Endothelial cell (in vitro differentiated cells): ENCODE results near the gene FDPS. TPM values are rescaled to one million over a fixed set of nuclear protein-coding genes. Genes with fewer than 3 reads are reported as not detected.

Experiments
- DNase-seq: peaks from one replicate; pipeline ENCODE4 v3.0.0; 2021; ENCODE audit warnings: low spot score
- H3K27ac Mint-ChIP-seq: one replicate; pipeline ENCODE4 v1.8.0; 2021; ENCODE audit warnings: mixed read lengths, inconsistent platforms; ENCODE audit not compliant: unreplicated experiment
- H3K27me3 Mint-ChIP-seq: one replicate; pipeline ENCODE4 v1.8.0; 2021; ENCODE audit warnings: mild to moderate bottlenecking, moderate library complexity, mixed read lengths, inconsistent platforms; ENCODE audit not compliant: unreplicated experiment
- H3K36me3 Mint-ChIP-seq: one replicate; pipeline ENCODE4 v1.8.0; 2021; ENCODE audit warnings: mild to moderate bottlenecking, low read depth, mixed read lengths, inconsistent platforms; ENCODE audit not compliant: unreplicated experiment
- H3K4me1 Mint-ChIP-seq: one replicate; pipeline ENCODE4 v1.8.0; 2021; ENCODE audit warnings: mild to moderate bottlenecking, mixed read lengths, inconsistent platforms; ENCODE audit not compliant: unreplicated experiment
- H3K4me3 Mint-ChIP-seq: one replicate; pipeline ENCODE4 v1.8.0; 2021; ENCODE audit warnings: mild to moderate bottlenecking, mixed read lengths, inconsistent platforms; ENCODE audit not compliant: unreplicated experiment
- H3K9me3 Mint-ChIP-seq: one replicate; pipeline ENCODE4 v1.8.0; 2021; ENCODE audit warnings: mixed read lengths, inconsistent platforms; ENCODE audit not compliant: unreplicated experiment
- total RNA-seq: library from RNA; stranded (reverse); fragmentation: NEBNext Ultra II Directional; extraction: Animal tissue kit (Norgen Biotek cat#: 25700); gene quantifications from one replicate; pipeline ENCODE4 v1.2.1, GENCODE V29; 2021; ENCODE audit not compliant: unreplicated experiment
- TF ChIP-seq, protein P1 (sequence below): fragments of 200-600 bp; sonication (generic); IDR thresholded peaks from one replicate; pipeline ENCODE4 v1.5.0; 2021; ENCODE audit warnings: antibody characterized with exemption; ENCODE audit not compliant: unreplicated experiment

The FDPS gene
- total RNA-seq, 1 donor from 2014 or later: 540 TPM

DNA sequence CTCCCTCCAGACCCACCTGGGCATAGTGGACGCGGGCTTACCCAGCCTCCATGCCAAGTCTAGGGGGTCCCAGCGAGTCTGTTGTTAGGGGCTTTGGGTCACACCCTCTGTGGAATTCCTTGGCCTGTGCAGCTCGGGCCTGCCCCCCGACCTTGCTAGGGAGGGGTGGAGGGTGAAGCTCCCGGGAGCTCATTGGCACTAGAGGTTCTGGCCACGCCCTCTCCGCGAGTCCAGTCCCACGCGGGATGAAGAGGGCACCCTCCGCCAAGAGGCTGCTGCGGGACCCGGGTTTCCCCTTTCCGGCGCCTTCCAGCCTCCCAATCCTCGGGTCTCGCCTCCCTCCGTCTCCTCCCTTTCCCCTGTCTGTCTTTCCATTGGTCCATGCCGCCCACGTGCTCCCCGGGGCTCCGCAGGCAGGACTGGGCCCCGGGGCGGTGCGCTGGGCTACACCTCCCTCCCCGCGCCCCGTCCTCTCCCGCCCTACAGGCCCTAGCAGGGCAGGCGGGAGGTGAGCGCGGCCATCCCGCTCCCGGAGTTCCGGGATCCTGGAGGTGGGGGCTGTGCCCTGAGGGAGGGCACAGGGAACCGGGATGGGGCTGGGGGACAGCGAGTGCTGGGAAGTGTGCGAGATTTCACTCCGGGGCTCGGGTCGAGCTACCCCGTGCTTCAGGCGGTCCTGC is 15.5 kb downstream of the FDPS start:
- Mint-ChIP-seq H3K9me3 (no peaks in the 10 kb centered on the region), H3K27me3 (peaks cover 10% of the 10 kb centered on the region), H3K27ac (peak overlapping the region; percentile 30), H3K36me3 (peaks cover 11% of the 10 kb centered on the region), H3K4me3 (peak overlapping the region; percentile 95), H3K4me1 (peaks cover 34% of the 10 kb centered on the region)
- DNase-seq: peak; percentile 84
- TF ChIP-seq, protein P1, sequence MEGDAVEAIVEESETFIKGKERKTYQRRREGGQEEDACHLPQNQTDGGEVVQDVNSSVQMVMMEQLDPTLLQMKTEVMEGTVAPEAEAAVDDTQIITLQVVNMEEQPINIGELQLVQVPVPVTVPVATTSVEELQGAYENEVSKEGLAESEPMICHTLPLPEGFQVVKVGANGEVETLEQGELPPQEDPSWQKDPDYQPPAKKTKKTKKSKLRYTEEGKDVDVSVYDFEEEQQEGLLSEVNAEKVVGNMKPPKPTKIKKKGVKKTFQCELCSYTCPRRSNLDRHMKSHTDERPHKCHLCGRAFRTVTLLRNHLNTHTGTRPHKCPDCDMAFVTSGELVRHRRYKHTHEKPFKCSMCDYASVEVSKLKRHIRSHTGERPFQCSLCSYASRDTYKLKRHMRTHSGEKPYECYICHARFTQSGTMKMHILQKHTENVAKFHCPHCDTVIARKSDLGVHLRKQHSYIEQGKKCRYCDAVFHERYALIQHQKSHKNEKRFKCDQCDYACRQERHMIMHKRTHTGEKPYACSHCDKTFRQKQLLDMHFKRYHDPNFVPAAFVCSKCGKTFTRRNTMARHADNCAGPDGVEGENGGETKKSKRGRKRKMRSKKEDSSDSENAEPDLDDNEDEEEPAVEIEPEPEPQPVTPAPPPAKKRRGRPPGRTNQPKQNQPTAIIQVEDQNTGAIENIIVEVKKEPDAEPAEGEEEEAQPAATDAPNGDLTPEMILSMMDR: no peak

DNA sequence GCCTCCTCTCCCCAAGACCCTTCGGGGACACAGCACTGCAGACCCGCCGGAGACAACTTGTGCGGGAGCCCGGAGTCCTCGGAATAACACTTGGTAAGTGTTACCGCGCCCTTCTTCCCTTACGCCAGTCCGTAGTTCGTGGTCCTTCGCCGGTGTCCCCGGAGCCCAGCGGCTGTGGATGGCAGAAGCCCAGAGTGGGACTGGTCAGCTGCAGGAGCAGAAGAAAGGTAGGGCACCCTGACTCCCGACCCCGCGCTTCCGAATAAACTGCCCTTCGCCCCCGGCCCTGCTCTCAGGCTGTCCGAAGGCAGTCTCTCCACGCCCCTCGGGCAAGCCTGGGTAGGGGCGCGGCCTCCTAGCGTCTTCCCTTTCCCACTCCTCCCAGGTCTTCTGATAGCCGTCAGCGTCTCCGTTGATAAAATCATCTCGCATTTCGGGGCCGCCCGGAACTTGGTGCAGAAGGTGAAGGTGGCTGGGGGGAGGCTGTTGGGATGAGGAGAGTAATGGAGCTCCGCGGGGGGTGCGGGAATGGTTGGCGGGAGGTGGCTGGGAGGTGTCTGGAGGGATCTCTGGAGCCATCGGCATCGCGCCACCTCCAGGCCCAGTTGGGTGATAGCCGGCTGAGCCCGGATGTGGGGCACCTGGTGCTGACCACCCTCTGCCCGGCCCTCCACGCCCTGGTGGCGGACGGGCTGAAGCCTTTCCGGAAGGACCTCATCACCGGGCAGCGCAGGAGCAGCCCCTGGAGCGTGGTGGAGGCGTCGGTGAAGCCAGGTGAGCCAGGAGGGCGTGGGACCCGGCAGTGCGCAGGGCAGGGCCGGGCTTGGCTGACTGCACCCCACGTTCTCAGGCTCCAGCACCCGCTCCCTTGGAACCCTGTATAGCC is 16.3 kb downstream of the FDPS start:
- H3K36me3 Mint-ChIP-seq: peaks cover 11% of the 10 kb centered on the region
- peak overlapping the region; percentile 95 for H3K4me3 Mint-ChIP-seq
- DNase-seq: peak; percentile 63
- peaks cover 26% of the 10 kb centered on the region for H3K4me1 Mint-ChIP-seq
- H3K9me3 Mint-ChIP-seq: no peaks in the 10 kb centered on the region
- H3K27me3 Mint-ChIP-seq: peaks cover 10% of the 10 kb centered on the region
- no peak overlapping the region for H3K27ac Mint-ChIP-seq
- TF ChIP-seq, protein P1: no peak

DNA sequence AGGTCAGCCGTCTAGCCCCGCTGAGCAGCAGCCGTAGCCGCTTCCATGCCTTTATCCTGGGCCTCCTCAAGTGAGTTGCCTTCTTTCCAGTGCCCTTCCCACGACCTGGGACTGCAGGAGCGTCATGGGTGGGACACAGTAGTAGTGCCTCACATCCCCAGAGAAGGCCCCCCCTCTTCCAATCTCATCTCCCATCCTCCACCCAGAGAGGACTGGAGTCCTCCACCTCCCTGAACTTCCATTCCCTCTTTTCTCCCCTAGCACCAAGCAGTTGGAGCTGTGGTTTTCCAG is 16.9 kb downstream of the FDPS start:
- H3K4me1 Mint-ChIP-seq: peaks cover 20% of the 10 kb centered on the region
- peak overlapping the region; percentile 36 for H3K27ac Mint-ChIP-seq
- H3K27me3 Mint-ChIP-seq: peaks cover 10% of the 10 kb centered on the region
- TF ChIP-seq, protein P1: no peak
- H3K36me3 Mint-ChIP-seq: peaks cover 14% of the 10 kb centered on the region
- H3K4me3 Mint-ChIP-seq: peak overlapping the region; percentile 87
- no peak for DNase-seq
- H3K9me3 Mint-ChIP-seq: no peaks in the 10 kb centered on the region

DNA sequence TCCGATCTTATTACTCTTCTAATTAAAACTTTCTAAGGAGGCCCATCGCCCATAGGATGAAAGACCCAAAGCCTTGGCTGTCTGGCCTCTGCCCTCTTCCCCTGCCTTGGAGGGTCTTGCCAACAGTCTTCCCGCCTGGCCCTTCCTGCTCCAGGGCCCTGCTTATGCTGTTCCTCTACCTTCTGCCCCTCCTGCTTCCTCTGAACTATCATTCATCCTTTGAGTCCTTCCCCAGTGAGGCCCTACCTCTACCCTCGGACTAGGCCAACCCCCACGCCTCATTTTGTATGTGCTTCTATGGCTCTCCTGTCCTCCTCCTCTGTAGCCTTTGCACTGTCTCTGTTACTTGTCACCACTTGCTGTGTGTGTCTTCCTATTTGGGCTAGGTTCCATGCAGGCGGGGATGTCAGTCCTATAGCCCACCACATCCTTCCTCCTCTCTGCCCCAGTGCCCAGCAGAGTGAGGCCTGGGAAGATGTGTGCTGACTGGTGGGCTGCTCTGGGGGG is 17.4 kb downstream of the FDPS start:
- TF ChIP-seq, protein P1: no peak
- DNase-seq: no peak
- peak overlapping the region; percentile 87 for H3K4me3 Mint-ChIP-seq
- peaks cover 10% of the 10 kb centered on the region for H3K27me3 Mint-ChIP-seq
- H3K9me3 Mint-ChIP-seq: no peaks in the 10 kb centered on the region
- peaks cover 19% of the 10 kb centered on the region for H3K36me3 Mint-ChIP-seq
- H3K27ac Mint-ChIP-seq: peak overlapping the region; percentile 36
- peaks cover 19% of the 10 kb centered on the region for H3K4me1 Mint-ChIP-seq

DNA sequence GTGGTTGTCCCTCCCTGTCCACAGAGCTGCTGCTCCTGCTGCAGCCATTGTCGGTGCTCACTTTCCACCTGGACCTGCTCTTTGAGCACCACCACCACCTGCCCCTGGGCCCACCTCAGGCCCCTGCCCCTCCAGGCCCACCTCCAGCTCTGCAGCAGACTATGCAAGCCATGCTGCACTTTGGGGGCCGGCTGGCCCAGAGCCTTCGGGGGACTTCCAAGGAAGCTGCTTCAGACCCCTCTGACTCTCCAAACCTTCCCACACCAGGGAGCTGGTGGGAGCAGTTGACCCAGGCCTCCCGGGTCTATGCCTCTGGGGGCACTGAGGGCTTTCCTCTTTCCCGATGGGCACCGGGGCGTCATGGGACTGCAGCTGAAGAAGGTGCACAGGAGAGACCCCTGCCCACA is 18.0 kb downstream of the FDPS start:
- TF ChIP-seq, protein P1: no peak
- H3K4me1 Mint-ChIP-seq: peaks cover 16% of the 10 kb centered on the region
- H3K36me3 Mint-ChIP-seq: peaks cover 22% of the 10 kb centered on the region
- peaks cover 10% of the 10 kb centered on the region for H3K27me3 Mint-ChIP-seq
- peak overlapping the region; percentile 87 for H3K4me3 Mint-ChIP-seq
- DNase-seq: no peak
- H3K27ac Mint-ChIP-seq: no peak overlapping the region
- no peaks in the 10 kb centered on the region for H3K9me3 Mint-ChIP-seq
